A673 (cell line): Measurements from ENCODE around the gene CENPM. TPM values are rescaled to one million over a fixed set of nuclear protein-coding genes. Genes with fewer than 3 reads are reported as not detected.

ENCODE experiments used
- BruUV-seq: library from RNA; stranded (reverse); fragments of 400-500 nt; replicated peaks from 2 replicates; lab custom pipeline; 2021; lab: Mats Ljungman, UMichigan
- CTCF ChIA-PET: fragments of 300-600 bp; sonication (Branson Sonifier 250); formaldehyde crosslinking; loops from one replicate; lab custom pipeline; 2022; ENCODE audit warnings: antibody characterized with exemption; lab: Charles Lee
- POLR2A ChIA-PET: fragments of 300-600 bp; sonication (Branson Sonifier 250); formaldehyde crosslinking; loops from one replicate; lab custom pipeline; 2022; ENCODE audit warnings: antibody characterized with exemption; ENCODE audit not compliant: low non-redundant PET; lab: Charles Lee
- DNase-seq: peaks from one replicate; pipeline ENCODE4 v3.0.0-alpha.2; 2015; ENCODE audit warnings: low spot score
- H3K27ac ChIP-seq: fragments of 200-600 bp; sonication (generic); 2 replicates; pipeline ENCODE4 v1.5.1; 2016; ENCODE audit warnings: mixed run types, low read depth, mild to moderate bottlenecking, mixed read lengths, antibody characterized with exemption, low read length; ENCODE audit not compliant: poor library complexity, severe bottlenecking
- H3K27me3 ChIP-seq: fragments of 200-600 bp; sonication (generic); replicated peaks from 2 replicates; pipeline ENCODE4 v1.6.1; 2017; ENCODE audit warnings: mixed run types, low read depth, mild to moderate bottlenecking, mixed read lengths, antibody characterized with exemption, low read length; ENCODE audit not compliant: insufficient read depth, poor library complexity
- H3K36me3 ChIP-seq: fragments of 200-600 bp; sonication (generic); 2 replicates; pipeline ENCODE4 v1.6.1; 2016; ENCODE audit warnings: mixed run types, mild to moderate bottlenecking, mixed read lengths, antibody characterized with exemption, low read length; ENCODE audit not compliant: insufficient read depth, poor library complexity, severe bottlenecking
- H3K4me1 ChIP-seq: fragments of 200-600 bp; sonication (generic); 2 replicates; pipeline ENCODE4 v1.6.1; 2017; ENCODE audit warnings: mixed run types, mild to moderate bottlenecking, mixed read lengths, antibody characterized with exemption, low read length; ENCODE audit not compliant: insufficient read depth, poor library complexity, severe bottlenecking
- H3K4me3 ChIP-seq: fragments of 200-600 bp; sonication (generic); 2 replicates; pipeline ENCODE4 v1.5.1; 2016; ENCODE audit warnings: low read depth, mixed run types, mild to moderate bottlenecking, mixed read lengths, low read length; ENCODE audit not compliant: poor library complexity, severe bottlenecking
- H3K9me3 ChIP-seq: fragments of 200-600 bp; sonication (generic); 2 replicates; pipeline ENCODE4 v1.6.1; 2016; ENCODE audit warnings: mixed run types, low read depth, mild to moderate bottlenecking, mixed read lengths, antibody characterized with exemption, low read length; ENCODE audit not compliant: poor library complexity, severe bottlenecking
- EZH2 ChIP-seq: fragments of 200-600 bp; sonication (generic); IDR thresholded peaks from 2 replicates; pipeline ENCODE4 v1.6.1; 2017; ENCODE audit warnings: borderline replicate concordance, low read depth, mild to moderate bottlenecking, mixed read lengths, antibody characterized with exemption, low read length; ENCODE audit not compliant: poor library complexity, severe bottlenecking
- intact Hi-C: fragments of 100-400 bp; cut with micrococcal nuclease; formaldehyde crosslinking; loops from one replicate; pipeline ENCODE4 v1.10.0; 2022; ENCODE audit not compliant: unreplicated experiment
- microRNA-seq: library from miRNA; unstranded; fragments of <30 nt; microRNA quantifications from one replicate; pipeline ENCODE4 v1.2.0, GENCODE V29; 2021
- total RNA-seq: library from RNA; stranded (reverse); gene quantifications from 2 replicates; pipeline ENCODE4 v1.2.3, GENCODE V29; 2021
- TF ChIP-seq, protein P1 (sequence below): fragments of 300-800, 200-600 bp; sonication (generic); conservative IDR thresholded peaks from 2 replicates; pipeline ENCODE4 v1.5.1; 2017; ENCODE audit warnings: low read depth, mild to moderate bottlenecking, antibody characterized with exemption, low read length, moderate library complexity, mixed read lengths

CENPM gene
- total RNA-seq, 1 experiment from 2014 or later = 67.2 TPM

DNA sequence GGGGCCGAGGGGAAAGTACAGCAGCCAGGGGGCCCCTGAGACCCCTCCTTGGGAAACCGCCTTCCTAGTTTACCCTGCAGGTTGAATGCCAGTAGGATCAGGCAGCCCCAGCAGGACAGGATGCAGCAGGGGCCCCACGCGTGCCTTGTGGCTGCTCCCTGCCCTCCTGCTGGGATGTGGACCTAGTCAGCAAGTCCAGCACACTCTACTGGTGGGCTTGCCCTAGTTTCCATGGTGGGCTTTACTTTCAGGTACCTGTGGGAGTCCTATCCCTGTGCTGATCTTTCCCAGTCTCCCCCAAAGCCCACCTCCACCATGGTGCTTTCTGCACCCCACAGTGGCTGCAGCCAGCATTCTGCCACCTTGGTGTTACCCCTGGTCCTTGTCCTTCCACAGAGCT is 54.2 kb downstream of the CENPM start:
- CTCF ChIA-PET = no interaction called here
- no peak overlapping the region for H3K4me3 ChIP-seq
- no peak for DNase-seq
- intact Hi-C loops = no loop called here
- peaks cover 89% of the 10 kb centered on the region for H3K36me3 ChIP-seq
- no peak overlapping the region for H3K27ac ChIP-seq
- H3K4me1 ChIP-seq = no peaks in the 10 kb centered on the region
- no peak for TF ChIP-seq EZH2
- TF ChIP-seq, protein P1, sequence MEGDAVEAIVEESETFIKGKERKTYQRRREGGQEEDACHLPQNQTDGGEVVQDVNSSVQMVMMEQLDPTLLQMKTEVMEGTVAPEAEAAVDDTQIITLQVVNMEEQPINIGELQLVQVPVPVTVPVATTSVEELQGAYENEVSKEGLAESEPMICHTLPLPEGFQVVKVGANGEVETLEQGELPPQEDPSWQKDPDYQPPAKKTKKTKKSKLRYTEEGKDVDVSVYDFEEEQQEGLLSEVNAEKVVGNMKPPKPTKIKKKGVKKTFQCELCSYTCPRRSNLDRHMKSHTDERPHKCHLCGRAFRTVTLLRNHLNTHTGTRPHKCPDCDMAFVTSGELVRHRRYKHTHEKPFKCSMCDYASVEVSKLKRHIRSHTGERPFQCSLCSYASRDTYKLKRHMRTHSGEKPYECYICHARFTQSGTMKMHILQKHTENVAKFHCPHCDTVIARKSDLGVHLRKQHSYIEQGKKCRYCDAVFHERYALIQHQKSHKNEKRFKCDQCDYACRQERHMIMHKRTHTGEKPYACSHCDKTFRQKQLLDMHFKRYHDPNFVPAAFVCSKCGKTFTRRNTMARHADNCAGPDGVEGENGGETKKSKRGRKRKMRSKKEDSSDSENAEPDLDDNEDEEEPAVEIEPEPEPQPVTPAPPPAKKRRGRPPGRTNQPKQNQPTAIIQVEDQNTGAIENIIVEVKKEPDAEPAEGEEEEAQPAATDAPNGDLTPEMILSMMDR = no peak
- H3K27me3 ChIP-seq = no peaks in the 10 kb centered on the region
- H3K9me3 ChIP-seq = no peaks in the 10 kb centered on the region
- POLR2A ChIA-PET = no interaction called here
- BruUV-seq = no TSS peak

DNA sequence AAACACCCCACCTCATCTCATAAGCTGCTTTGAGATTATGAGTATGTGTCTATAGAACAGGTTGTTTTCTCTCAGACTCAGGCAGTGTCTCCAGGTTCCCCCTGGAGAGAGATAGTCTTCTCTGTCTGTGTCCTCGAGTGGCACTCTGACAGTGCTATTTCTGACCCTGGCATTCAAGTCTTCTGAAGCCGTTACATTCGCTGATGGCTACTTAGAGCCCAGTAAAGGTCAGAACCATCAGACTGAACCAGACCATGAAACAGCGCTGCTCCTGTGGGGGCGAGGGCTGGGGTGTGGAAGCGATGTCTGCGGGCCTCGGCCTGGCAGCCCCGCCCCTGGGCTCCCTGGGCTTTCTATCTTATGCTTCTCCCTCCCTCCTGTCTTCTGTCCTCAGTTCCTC is 55.5 kb downstream of the CENPM start:
- H3K27me3 ChIP-seq = no peaks in the 10 kb centered on the region
- no peak for DNase-seq
- CTCF ChIA-PET = no interaction called here
- peaks cover 88% of the 10 kb centered on the region for H3K36me3 ChIP-seq
- POLR2A ChIA-PET = no interaction called here
- no TSS peak for BruUV-seq
- no peak overlapping the region for H3K4me3 ChIP-seq
- no peaks in the 10 kb centered on the region for H3K9me3 ChIP-seq
- intact Hi-C loops = no loop called here
- no peak for TF ChIP-seq EZH2
- TF ChIP-seq, protein P1 = no peak
- no peaks in the 10 kb centered on the region for H3K4me1 ChIP-seq
- no peak overlapping the region for H3K27ac ChIP-seq

Small RNA genes within 50 kb of the gene (microRNA-seq; reads per million reads assigned to microRNA genes)
- 327 reads per million, percentile 73 among the genes with 10 or more reads in this experiment for gene MIR33A

Other genes starting within 250 kb of the CENPM start
- gene MEI1, start 247.6 kb downstream of the CENPM start, total RNA-seq = 0.09 and 0.24 TPM in 2 replicates
- gene CCDC134, start 146.5 kb downstream of the CENPM start, total RNA-seq = 25.9 and 27.4 TPM in 2 replicates
- gene SREBF2, start 114.0 kb downstream of the CENPM start, total RNA-seq = 141 and 162 TPM in 2 replicates
- 1.4 and 1.8 TPM in 2 replicates for gene SHISA8, start 32.1 kb downstream of the CENPM start, total RNA-seq
- 6.6 and 8.0 TPM in 2 replicates for gene TNFRSF13C, start 20.3 kb downstream of the CENPM start, total RNA-seq
- 3.6 and 4.6 TPM in 2 replicates for gene SEPTIN3, start 22.3 kb upstream of the CENPM start, total RNA-seq
- 0.24 TPM in 1 of 2 replicates, not detected in the other for gene WBP2NL, start 51.6 kb upstream of the CENPM start, total RNA-seq
- gene NAGA, start 123.7 kb upstream of the CENPM start, total RNA-seq = 17.7 and 18.4 TPM in 2 replicates
- gene PHETA2, start 127.1 kb upstream of the CENPM start, total RNA-seq = 0.70 and 0.97 TPM in 2 replicates
- 61.8 and 62.6 TPM in 2 replicates for gene SMDT1, start 132.5 kb upstream of the CENPM start, total RNA-seq
- 138 and 166 TPM in 2 replicates for gene NDUFA6, start 143.6 kb upstream of the CENPM start, total RNA-seq
- gene CYP2D6, start 183.7 kb upstream of the CENPM start, total RNA-seq = 2.4 and 2.8 TPM in 2 replicates